Measurements from ENCODE around the gene ATP8A2.
"Not testable (repeated sequence)": the region's sequence is repeated elsewhere in the genome, so short reads cannot be mapped to it uniquely, and the experiment has no call there.

The ATP8A2 gene

GRCh38 chr13:26068372-26068771 is 696.6 kb downstream of the ATP8A2 start:
- H3K27me3 Mint-ChIP-seq: peaks cover 15% of the 10 kb centered on the region
- not testable (repeated sequence) for H3K4me1 Mint-ChIP-seq, ATAC-seq, H3K27ac Mint-ChIP-seq, H3K4me3 Mint-ChIP-seq, H3K36me3 Mint-ChIP-seq, H3K9me3 Mint-ChIP-seq

- H3K4me1 Mint-ChIP-seq, H3K9me3 Mint-ChIP-seq, H3K4me3 Mint-ChIP-seq, ATAC-seq, H3K36me3 Mint-ChIP-seq, H3K27ac Mint-ChIP-seq: not testable (repeated sequence)
- H3K27me3 Mint-ChIP-seq: peaks cover 15% of the 10 kb centered on the region
Measured at GRCh38 chr13:26069642-26070041, 697.9 kb downstream of the ATP8A2 start.

GRCh38 chr13:26071691-26072090 is 699.9 kb downstream of the ATP8A2 start:
- Mint-ChIP-seq H3K4me1 (no peaks in the 10 kb centered on the region), H3K9me3 (no peaks in the 10 kb centered on the region), H3K4me3 (no peak overlapping the region), H3K36me3 (no peaks in the 10 kb centered on the region), H3K27ac (no peak overlapping the region), H3K27me3 (peaks cover 15% of the 10 kb centered on the region)
- ATAC-seq: no peak

GRCh38 chr13:26072335-26072734 is 700.6 kb downstream of the ATP8A2 start:
- not testable (repeated sequence) for H3K9me3 Mint-ChIP-seq, H3K27ac Mint-ChIP-seq, H3K36me3 Mint-ChIP-seq, ATAC-seq, H3K4me1 Mint-ChIP-seq, H3K4me3 Mint-ChIP-seq
- peaks cover 15% of the 10 kb centered on the region for H3K27me3 Mint-ChIP-seq

- Mint-ChIP-seq H3K36me3 (no peaks in the 10 kb centered on the region), H3K27ac (no peak overlapping the region), H3K9me3 (no peaks in the 10 kb centered on the region), H3K4me1 (no peaks in the 10 kb centered on the region), H3K27me3 (peaks cover 15% of the 10 kb centered on the region), H3K4me3 (no peak overlapping the region)
- no peak for ATAC-seq
Measured at GRCh38 chr13:26074706-26075105, 702.9 kb downstream of the ATP8A2 start.

All from stimulated activated memory B cell treated with anti-CD40 and anti-IgM and Interleukin-4, amounts not matched to agents 10 μg/mL and 1 μg/mL and 100 μg/mL, for 72 hours (primary cell).